GM12892 (cell line): ENCODE data around the gene STMN3.
"Not testable (repeated sequence)": the region's sequence is repeated elsewhere in the genome, so short reads cannot be mapped to it uniquely, and the experiment has no call there.

Experiments used
- DNase-seq: peaks from one replicate; pipeline ENCODE4 v3.0.0; 2011; ENCODE audit not compliant: insufficient read length
- FAIRE-seq: peaks from 2 replicates; lab custom pipeline; 2011; peaks lifted over from hg19 to GRCh38; lab: Jason Lieb, UNC
- POLR2A ChIP-seq: IDR thresholded peaks from 2 replicates; pipeline ENCODE4 v1.6.1; 2011; ENCODE audit warnings: low read depth, low read length, control low read depth
- POLR2AphosphoS5 ChIP-seq: IDR thresholded peaks from 2 replicates; pipeline ENCODE4 v1.6.1; 2011; ENCODE audit warnings: low read depth, low read length, control low read depth
- TAF1 ChIP-seq: IDR thresholded peaks from 2 replicates; pipeline ENCODE4 v1.6.1; 2011; ENCODE audit warnings: low read depth, mild to moderate bottlenecking, control low read depth, low read length, borderline replicate concordance

STMN3 gene

GRCh38 chr20:63624486-63624885 lies 28.7 kb downstream of the STMN3 start:
- no peak for FAIRE-seq
- no peak for TF ChIP-seq POLR2AphosphoS5
- no peak for TF ChIP-seq TAF1
- TF ChIP-seq POLR2A, result no peak
- DNase-seq, result no peak

GRCh38 chr20:63622732-63623131 lies 30.5 kb downstream of the STMN3 start:
- no peak for TF ChIP-seq POLR2A
- TF ChIP-seq POLR2AphosphoS5, result no peak
- TF ChIP-seq TAF1, result no peak
- no peak for DNase-seq
- FAIRE-seq, result no peak

- no peak for FAIRE-seq
- DNase-seq, result no peak
- TF ChIP-seq POLR2AphosphoS5 (no peak), POLR2A (no peak), TAF1 (no peak)
Measured at GRCh38 chr20:63622096-63622495, 31.1 kb downstream of the STMN3 start.

GRCh38 chr20:63620991-63621390 lies 32.2 kb downstream of the STMN3 start:
- no peak for DNase-seq
- no peak for TF ChIP-seq POLR2AphosphoS5
- TF ChIP-seq TAF1, result no peak
- TF ChIP-seq POLR2A, result no peak
- no peak for FAIRE-seq

GRCh38 chr20:63619505-63619904 lies 33.7 kb downstream of the STMN3 start:
- DNase-seq, result no peak
- TF ChIP-seq POLR2AphosphoS5, result no peak
- TF ChIP-seq TAF1, result no peak
- no peak for TF ChIP-seq POLR2A
- FAIRE-seq, result no peak

- TF ChIP-seq POLR2A, result no peak
- no peak for TF ChIP-seq TAF1
- no peak for TF ChIP-seq POLR2AphosphoS5
- FAIRE-seq (no peak), DNase-seq (no peak)
Measured at GRCh38 chr20:63619086-63619485, 34.1 kb downstream of the STMN3 start.

- FAIRE-seq (no peak), DNase-seq (no peak)
Measured at GRCh38 chr20:63618291-63618980, 34.8 kb downstream of the STMN3 start.

GRCh38 chr20:63617876-63618265 lies 35.4 kb downstream of the STMN3 start:
- TF ChIP-seq POLR2AphosphoS5, result no peak
- no peak for TF ChIP-seq POLR2A
- no peak for TF ChIP-seq TAF1
- FAIRE-seq (no peak), DNase-seq (no peak)

More at GRCh38 chr20:63618291-63618980, 34.8 kb downstream of the STMN3 start:
- TF ChIP-seq POLR2A (no peak), TAF1 (no peak), POLR2AphosphoS5 (no peak)

- no peak for TF ChIP-seq POLR2AphosphoS5
- TF ChIP-seq TAF1, result no peak
- no peak for TF ChIP-seq POLR2A
- FAIRE-seq (no peak), DNase-seq (no peak)
Measured at GRCh38 chr20:63617092-63617875, 35.9 kb downstream of the STMN3 start.

- not testable (repeated sequence) for FAIRE-seq, DNase-seq
Measured at GRCh38 chr20:63613863-63614594, 39.2 kb downstream of the STMN3 start.

GRCh38 chr20:63612276-63612931 lies 40.8 kb downstream of the STMN3 start:
- no peak for TF ChIP-seq TAF1
- TF ChIP-seq POLR2A, result no peak
- no peak for TF ChIP-seq POLR2AphosphoS5
- no peak for DNase-seq
- FAIRE-seq, result no peak

- FAIRE-seq (no peak), DNase-seq (no peak)
- TF ChIP-seq POLR2AphosphoS5, result no peak
- no peak for TF ChIP-seq TAF1
- TF ChIP-seq POLR2A, result no peak
Measured at GRCh38 chr20:63611646-63612045, 41.6 kb downstream of the STMN3 start.
